Measurements from ENCODE around the gene SAMD14. TPM values are rescaled to one million over a fixed set of nuclear protein-coding genes. Genes with fewer than 3 reads are reported as not detected.

The SAMD14 gene
- total RNA-seq, 4 donors from 2014 or later, result 0.53 to 2.5 (median 1.0) TPM

GRCh38 chr17:50132104-50132794, 2.3 kb upstream of the SAMD14 start:
- peaks cover 0 to 11% of the 10 kb centered on the region in 2 donors for H3K27me3 ChIP-seq
- no peak for DNase-seq
- no peak overlapping the region for H3K27ac ChIP-seq
- no peak overlapping the region for H3K4me3 ChIP-seq
- no peaks in the 10 kb centered on the region for H3K9me3 ChIP-seq
- TF ChIP-seq CTCF (IDR thresholded peaks at IDR 0.05) (no peak), POLR2A (IDR thresholded peaks at IDR 0.05) (no peak)
- H3K36me3 ChIP-seq, result peaks cover 0 to 30% (median 0%) of the 10 kb centered on the region in 3 donors
- H3K4me1 ChIP-seq, result peaks cover 0 to 35% (median 15%) of the 10 kb centered on the region in 4 donors

GRCh38 chr17:50130559-50131305, 772 bp upstream of the SAMD14 start:
- no peak for DNase-seq
- Histone ChIP-seq H3K27me3 (peaks cover 0 to 11% of the 10 kb centered on the region in 2 donors), H3K4me3 (peak overlapping the region in 2 of 4 donors; percentile 52 to 57), H3K36me3 (peaks cover 0 to 16% (median 0%) of the 10 kb centered on the region in 3 donors), H3K4me1 (peaks cover 0 to 35% (median 15%) of the 10 kb centered on the region in 4 donors), H3K27ac (no peak overlapping the region), H3K9me3 (no peaks in the 10 kb centered on the region)
- TF ChIP-seq CTCF (IDR thresholded peaks at IDR 0.05) (no peak), POLR2A (IDR thresholded peaks at IDR 0.05) (no peak)

GRCh38 chr17:50129353-50129727, 620 bp downstream of the SAMD14 start:
- DNase-seq, result no peak
- peaks cover 0 to 35% (median 15%) of the 10 kb centered on the region in 4 donors for H3K4me1 ChIP-seq
- peaks cover 0 to 2% (median 0%) of the 10 kb centered on the region in 3 donors for H3K36me3 ChIP-seq
- no peaks in the 10 kb centered on the region for H3K9me3 ChIP-seq
- no peak for TF ChIP-seq POLR2A (IDR thresholded peaks at IDR 0.05)
- TF ChIP-seq CTCF (IDR thresholded peaks at IDR 0.05), result no peak
- no peak overlapping the region for H3K27ac ChIP-seq
- peak overlapping the region; percentile 28 to 62 (median 54) for H3K4me3 ChIP-seq
- peaks cover 0 to 11% of the 10 kb centered on the region in 2 donors for H3K27me3 ChIP-seq

- no peak for DNase-seq
- Histone ChIP-seq H3K27ac (no peak overlapping the region), H3K36me3 (no peaks in the 10 kb centered on the region), H3K4me3 (peak overlapping the region; percentile 28 to 62 (median 54)), H3K4me1 (peaks cover 0 to 37% (median 15%) of the 10 kb centered on the region in 4 donors), H3K27me3 (peaks cover 0 to 11% of the 10 kb centered on the region in 2 donors), H3K9me3 (no peaks in the 10 kb centered on the region)
- no peak for TF ChIP-seq POLR2A (IDR thresholded peaks at IDR 0.05)
- no peak for TF ChIP-seq CTCF (IDR thresholded peaks at IDR 0.05)
These were observed 1.3 kb downstream of the SAMD14 start for GRCh38 chr17:50128441-50129352.

GRCh38 chr17:50127697-50128361, 2.1 kb downstream of the SAMD14 start:
- TF ChIP-seq CTCF (IDR thresholded peaks at IDR 0.05), result no peak
- no peak for TF ChIP-seq POLR2A (IDR thresholded peaks at IDR 0.05)
- H3K4me1 ChIP-seq, result peaks cover 0 to 31% (median 15%) of the 10 kb centered on the region in 4 donors
- no peaks in the 10 kb centered on the region for H3K9me3 ChIP-seq
- H3K27me3 ChIP-seq, result peaks cover 0 to 11% of the 10 kb centered on the region in 2 donors
- DNase-seq, result no peak
- no peak overlapping the region for H3K27ac ChIP-seq
- no peak overlapping the region for H3K4me3 ChIP-seq
- no peaks in the 10 kb centered on the region for H3K36me3 ChIP-seq

All from Peyer's patch (tissue), 4 donors.